Tibial nerve (tissue), 4 donors: ENCODE measurements around the gene NKD2. TPM values are rescaled to one million over a fixed set of nuclear protein-coding genes. Genes with fewer than 3 reads are reported as not detected.

Experiments used
- DNase-seq, 2 donors: peaks; one replicate each; pipeline ENCODE4 v3.0.0-alpha.2; 2019; ENCODE audit warnings: low spot score in 2 of 2
- H3K27ac ChIP-seq, 4 donors: fragments of 200-600 bp; sonication (generic) in 3 of 4; one replicate each; pipeline ENCODE4 v1.5.1; 2017 to 2019; ENCODE audit warnings: mild to moderate bottlenecking in 1 of 4
- H3K27me3 ChIP-seq, 2 donors: fragments of 200-600 bp; sonication (generic) in 1 of 2; one replicate each; pipeline versions ENCODE4 v1.5.1 to v1.6.0; 2017 to 2019
- H3K36me3 ChIP-seq, 3 donors: fragments of 200-600 bp; sonication (generic); one replicate each; pipeline ENCODE4 v1.5.1; 2018 to 2019
- H3K4me1 ChIP-seq, 4 donors: fragments of 200-600 bp; sonication (generic) in 3 of 4; one replicate each; pipeline ENCODE4 v1.5.1; 2017 to 2019
- H3K4me3 ChIP-seq, 4 donors: fragments of 200-600 bp; sonication (generic) in 3 of 4; one replicate each; pipeline ENCODE4 v1.5.1; 2017 to 2019; ENCODE audit warnings: mild to moderate bottlenecking in 1 of 4, moderate library complexity in 1 of 4
- H3K9me3 ChIP-seq, 4 donors: fragments of 200-600 bp; sonication (generic) in 3 of 4; one replicate each; pipeline ENCODE4 v1.5.1; 2017 to 2019
- CTCF ChIP-seq, 5 experiments: fragments of 200-600 bp in 3 of 5; fragments of 450-650 bp in 2 of 5; sonication (generic) in 3 of 5; IDR thresholded peaks; one replicate each; pipeline ENCODE4 v1.5.1; 2016 to 2019; ENCODE audit warnings: antibody characterized with exemption in 5 of 5, mild to moderate bottlenecking in 3 of 5, moderate library complexity in 2 of 5
- EP300 ChIP-seq, 2 donors: sonication (generic); formaldehyde crosslinking; IDR thresholded peaks; one replicate each; pipeline ENCODE4 v1.6.1; 2017; ENCODE audit warnings: antibody characterized with exemption in 2 of 2, mild to moderate bottlenecking in 1 of 2
- POLR2A ChIP-seq, 2 donors: fragments of 450-650 bp; IDR thresholded peaks; one replicate each; pipeline ENCODE4 v1.6.1; 2017; ENCODE audit warnings: antibody characterized with exemption in 2 of 2, mild to moderate bottlenecking in 2 of 2, moderate library complexity in 2 of 2
- WGBS, 2 donors: methylation state at CpG; one replicate each; pipeline ENCODE4 v1.1.5; 2018; 5-methylcytosine and 5-hydroxymethylcytosine counted together
- total RNA-seq, 4 donors: library from RNA; depleted of rRNA; stranded (reverse); fragments of >200 nt; gene quantifications; one replicate each; pipeline ENCODE4 v1.1.0, GENCODE V29; 2016

Gene NKD2
- total RNA-seq, 4 donors from 2014 or later, result 0.60 to 4.7 TPM; not detected in 2

GRCh38 chr5:1065891-1066650, 57.5 kb downstream of the NKD2 start:
- H3K9me3 ChIP-seq, result no peaks in the 10 kb centered on the region
- H3K27ac ChIP-seq, result no peak overlapping the region
- WGBS, 2 donors, result 88 to 91% methylated on average over 13 to 16 of the region's 16 CpGs
- no peak overlapping the region for H3K4me3 ChIP-seq
- H3K27me3 ChIP-seq, result no peaks in the 10 kb centered on the region
- peaks cover 0 to 75% (median 0%) of the 10 kb centered on the region in 3 donors for H3K36me3 ChIP-seq
- DNase-seq, result no peak
- TF ChIP-seq EP300 (IDR thresholded peaks at IDR 0.05) (no peak), POLR2A (IDR thresholded peaks at IDR 0.05) (no peak), CTCF (IDR thresholded peaks at IDR 0.05) (no peak)
- H3K4me1 ChIP-seq, result no peaks in the 10 kb centered on the region

- no peaks in the 10 kb centered on the region for H3K27me3 ChIP-seq
- H3K4me3 ChIP-seq, result no peak overlapping the region
- H3K4me1 ChIP-seq, result no peaks in the 10 kb centered on the region
- 84 to 87% methylated on average over 11 to 12 of the region's 12 CpGs for WGBS, 2 donors
- DNase-seq, result no peak
- H3K36me3 ChIP-seq, result peaks cover 0 to 75% (median 0%) of the 10 kb centered on the region in 3 donors
- TF ChIP-seq POLR2A (IDR thresholded peaks at IDR 0.05) (no peak), EP300 (IDR thresholded peaks at IDR 0.05) (no peak), CTCF (IDR thresholded peaks at IDR 0.05) (no peak)
- no peak overlapping the region for H3K27ac ChIP-seq
- no peaks in the 10 kb centered on the region for H3K9me3 ChIP-seq
These were observed 58.1 kb downstream of the NKD2 start for GRCh38 chr5:1066676-1067075.

GRCh38 chr5:1067141-1068121, 58.8 kb downstream of the NKD2 start:
- WGBS, 2 donors, result 79 to 82% methylated on average over 40 of the region's 45 CpGs
- Histone ChIP-seq H3K27ac (no peak overlapping the region), H3K4me1 (no peaks in the 10 kb centered on the region), H3K27me3 (no peaks in the 10 kb centered on the region), H3K4me3 (no peak overlapping the region), H3K36me3 (peaks cover 0 to 67% (median 0%) of the 10 kb centered on the region in 3 donors), H3K9me3 (no peaks in the 10 kb centered on the region)
- TF ChIP-seq POLR2A (IDR thresholded peaks at IDR 0.05), result no peak
- no peak for TF ChIP-seq CTCF (IDR thresholded peaks at IDR 0.05)
- TF ChIP-seq EP300 (IDR thresholded peaks at IDR 0.05), result no peak
- no peak for DNase-seq

GRCh38 chr5:1068204-1068894, 59.7 kb downstream of the NKD2 start:
- Histone ChIP-seq H3K9me3 (no peaks in the 10 kb centered on the region), H3K27me3 (no peaks in the 10 kb centered on the region), H3K4me1 (no peaks in the 10 kb centered on the region), H3K27ac (no peak overlapping the region), H3K36me3 (peaks cover 0 to 60% (median 0%) of the 10 kb centered on the region in 3 donors), H3K4me3 (no peak overlapping the region)
- 81 to 88% methylated on average over 34 of the region's 34 CpGs for WGBS, 2 donors
- no peak for DNase-seq
- TF ChIP-seq CTCF (IDR thresholded peaks at IDR 0.05) (no peak), EP300 (IDR thresholded peaks at IDR 0.05) (no peak), POLR2A (IDR thresholded peaks at IDR 0.05) (no peak)
